Hematopoietic multipotent progenitor cell treated with erythropoietin and hydrocortisone succinate and interleukin-3 and kit ligand, for 6 days (in vitro differentiated cells): ENCODE results near the gene OPCML.

ENCODE experiments used
- DNase-seq: peaks from one replicate; pipeline ENCODE4 v3.0.0-alpha.2; 2015

Gene OPCML

GRCh38 chr11:133531971-133532651, at the start of gene OPCML:
Gene OPCML, minus strand, starts transcription at chr11:133532501.
- DNase-seq, result no peak

- no peak for DNase-seq
These were observed 48.8 kb upstream of the OPCML start for GRCh38 chr11:133581091-133581490.

GRCh38 chr11:133579165-133580031, 47.1 kb upstream of the OPCML start:
- no peak for DNase-seq

DNA sequence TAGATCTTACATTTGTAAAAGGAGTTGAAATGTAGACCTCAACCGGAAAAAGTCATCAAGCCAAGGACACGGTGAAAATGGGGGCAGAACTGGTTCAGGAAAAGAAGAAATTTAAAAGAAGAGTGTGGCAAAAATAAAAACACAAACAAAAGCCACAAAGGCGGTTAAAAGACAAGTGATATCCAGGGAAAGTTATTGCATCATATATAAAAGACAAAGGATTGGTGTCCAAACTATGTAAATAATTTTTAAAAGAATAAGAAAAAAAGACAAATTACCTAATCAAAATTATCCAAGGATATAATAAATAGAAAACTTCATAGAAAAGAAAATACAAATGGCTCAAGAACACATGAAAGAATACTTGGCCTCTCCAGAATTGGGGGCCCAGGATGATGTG, 45.1 kb upstream of the OPCML start:
- no peak for DNase-seq

DNA sequence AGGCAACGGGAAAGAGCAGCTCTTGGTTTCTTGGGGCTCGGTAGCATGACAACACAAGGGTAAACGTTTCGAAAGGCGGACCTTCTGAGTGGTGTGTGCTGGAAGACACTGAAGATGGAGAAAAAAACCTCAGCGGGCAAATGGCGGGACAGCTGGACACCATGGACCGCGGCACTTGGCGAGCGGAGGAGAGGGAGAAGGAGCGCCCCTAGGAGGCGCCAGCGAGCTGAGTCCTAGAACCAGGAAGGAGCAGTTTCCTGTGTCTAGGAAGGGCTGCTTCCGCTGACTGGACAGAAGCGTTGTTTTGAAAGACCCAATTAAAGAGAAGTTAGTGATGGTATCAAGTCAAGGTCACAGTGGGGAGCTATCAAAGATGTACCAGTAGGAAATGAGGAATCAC, 44.0 kb upstream of the OPCML start:
- peak; percentile 6 for DNase-seq

GRCh38 chr11:133573081-133573480, 40.8 kb upstream of the OPCML start:
- no peak for DNase-seq

DNA sequence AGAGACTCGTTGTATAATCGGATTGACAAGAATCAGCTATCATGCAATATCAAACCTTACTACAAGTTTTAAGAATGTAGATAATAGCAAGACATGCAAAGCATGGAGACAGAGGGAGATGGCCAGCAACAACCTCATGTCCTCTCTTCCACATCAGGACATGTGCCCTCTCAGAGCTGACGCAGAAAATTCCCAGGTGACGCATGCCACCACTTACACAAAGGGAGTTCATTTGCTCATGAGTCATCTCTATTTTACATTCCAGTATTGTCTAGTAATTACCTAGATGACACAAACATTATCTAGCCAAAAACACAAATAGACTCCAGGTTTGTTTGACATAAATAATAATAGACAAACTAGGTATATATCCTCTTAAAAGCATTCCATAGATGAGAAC, 38.1 kb upstream of the OPCML start:
- no peak for DNase-seq

DNA sequence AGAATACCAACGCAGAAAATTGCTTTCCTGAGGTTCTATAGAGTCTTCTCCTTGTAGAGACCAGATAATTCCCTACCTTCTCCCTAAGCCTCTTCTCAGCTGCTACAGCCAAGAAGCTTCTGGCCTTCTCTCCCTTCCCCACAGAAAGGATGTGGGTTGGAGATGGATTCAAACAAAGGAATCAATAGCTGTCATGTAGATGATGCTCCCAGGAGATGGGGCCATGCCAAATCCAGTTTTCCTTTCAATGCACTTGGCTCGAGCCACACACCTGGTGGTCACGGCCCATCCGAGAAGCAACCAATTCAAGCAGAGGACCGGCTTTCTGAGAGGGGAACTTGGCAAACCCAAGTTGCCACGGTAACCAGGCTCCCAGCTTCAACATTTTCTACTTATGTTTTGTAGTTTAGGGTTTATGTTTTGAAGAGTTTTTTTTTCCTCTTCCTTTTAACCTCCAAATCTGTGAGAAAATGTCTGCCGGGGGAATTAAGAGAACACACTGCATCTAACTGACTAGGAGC, 31.3 kb upstream of the OPCML start:
- no peak for DNase-seq

DNA sequence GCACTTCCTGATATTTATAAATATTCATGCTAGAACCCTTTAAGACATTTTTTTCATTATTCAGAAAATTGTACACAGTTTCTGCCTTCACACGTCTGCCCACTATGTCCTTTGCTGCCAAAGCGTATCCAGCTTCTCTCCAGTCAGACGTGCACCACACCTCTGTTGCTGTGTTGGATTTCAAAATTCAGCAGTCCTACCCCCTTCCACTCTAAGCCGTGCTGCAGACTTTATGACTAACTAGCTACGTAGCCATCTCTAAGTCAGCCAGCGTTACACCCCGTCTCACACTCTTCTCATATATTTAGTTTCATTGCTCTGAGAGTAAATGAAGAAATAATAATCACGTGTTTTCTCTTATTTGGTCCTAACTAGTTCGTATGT, 28.2 kb upstream of the OPCML start:
- DNase-seq, result no peak

GRCh38 chr11:133559833-133560471, 27.7 kb upstream of the OPCML start:
- DNase-seq, result no peak

GRCh38 chr11:133559382-133559781, 27.1 kb upstream of the OPCML start:
- DNase-seq, result no peak

DNA sequence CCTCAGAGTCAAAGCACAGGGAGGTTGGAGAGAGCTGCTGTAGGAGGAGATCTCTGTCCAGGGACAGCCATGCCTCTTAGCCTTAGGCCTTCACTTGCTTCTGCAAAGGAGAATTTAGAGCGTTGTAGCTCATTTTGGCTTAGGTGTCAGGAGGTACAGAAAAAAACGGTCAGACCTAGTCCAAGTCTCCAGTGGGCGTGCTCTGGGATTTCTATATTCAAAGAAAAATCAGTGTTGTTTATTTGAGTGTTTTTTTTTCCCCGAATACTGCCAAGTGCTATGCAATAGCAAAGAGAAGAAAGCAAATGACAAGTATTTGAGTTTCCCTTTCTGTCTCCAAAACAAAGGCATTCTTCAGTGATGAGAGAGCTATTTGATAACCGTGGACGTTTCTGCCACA, 22.7 kb upstream of the OPCML start:
- no peak for DNase-seq

- no peak for DNase-seq
These were observed 21.8 kb upstream of the OPCML start for GRCh38 chr11:133553885-133554740.

DNA sequence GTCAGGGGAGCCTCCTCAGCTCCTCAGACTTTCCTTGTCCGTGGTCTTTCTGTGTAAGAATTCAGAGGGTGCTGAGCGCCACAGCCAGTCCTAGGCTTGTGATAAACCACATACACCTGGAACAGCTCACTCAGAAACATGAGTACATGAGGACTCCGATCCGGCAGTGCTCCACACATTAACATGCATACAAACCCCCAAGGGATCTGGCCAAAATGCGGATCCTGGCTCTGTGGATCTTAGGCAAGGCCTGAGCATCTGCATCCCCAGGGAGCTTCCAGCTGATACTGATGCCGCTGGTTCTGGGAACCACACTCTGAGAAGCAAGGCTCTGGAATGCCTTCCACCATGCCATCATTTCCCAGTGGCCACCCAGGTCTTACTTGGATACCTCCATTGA, 20.6 kb upstream of the OPCML start:
- no peak for DNase-seq

GRCh38 chr11:133551064-133551463, 18.8 kb upstream of the OPCML start:
- no peak for DNase-seq

- DNase-seq, result no peak
These were observed 17.5 kb upstream of the OPCML start for GRCh38 chr11:133549826-133550225.

DNA sequence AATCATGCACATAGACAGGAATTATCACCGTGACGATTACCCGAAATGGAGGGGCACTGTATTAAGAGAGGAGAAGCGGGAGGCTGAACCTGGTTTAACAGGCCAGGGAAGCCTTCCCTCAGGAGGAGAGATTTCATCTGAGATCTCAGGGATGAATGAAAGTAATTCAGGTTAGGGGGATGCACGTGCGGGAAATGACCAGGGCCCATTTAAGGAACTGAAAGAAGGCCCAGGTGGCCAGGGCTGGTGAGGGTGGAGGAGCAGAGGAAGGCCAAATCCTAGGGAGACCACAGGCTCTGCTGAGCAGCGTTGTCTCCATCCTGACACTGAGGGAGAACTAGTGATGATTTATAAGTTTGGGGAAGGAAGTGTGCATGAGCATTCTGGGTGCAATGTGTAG, 16.3 kb upstream of the OPCML start:
- DNase-seq, result no peak

- DNase-seq, result no peak
These were observed 15.7 kb upstream of the OPCML start for GRCh38 chr11:133547808-133548494.

- no peak for DNase-seq
These were observed 13.0 kb upstream of the OPCML start for GRCh38 chr11:133545199-133545803.

DNA sequence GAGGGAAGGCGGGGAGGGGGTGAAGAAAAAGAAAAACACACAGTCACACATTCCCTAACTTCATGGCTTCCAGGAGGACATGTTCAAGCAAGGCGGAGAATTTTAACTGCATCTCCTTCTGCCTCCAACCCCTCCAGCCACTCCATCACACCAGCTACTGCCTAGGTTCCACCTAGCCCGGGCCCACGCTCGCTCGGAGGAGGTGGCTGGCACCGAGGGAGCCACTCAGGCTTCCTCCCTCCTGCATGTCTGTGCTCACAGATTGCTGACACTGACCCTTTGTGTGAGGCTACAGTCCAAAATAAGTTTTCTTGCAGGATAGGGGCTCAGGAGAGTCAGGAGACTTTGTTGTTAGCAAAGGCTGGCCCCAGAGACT, 9.4 kb upstream of the OPCML start:
- no peak for DNase-seq

DNA sequence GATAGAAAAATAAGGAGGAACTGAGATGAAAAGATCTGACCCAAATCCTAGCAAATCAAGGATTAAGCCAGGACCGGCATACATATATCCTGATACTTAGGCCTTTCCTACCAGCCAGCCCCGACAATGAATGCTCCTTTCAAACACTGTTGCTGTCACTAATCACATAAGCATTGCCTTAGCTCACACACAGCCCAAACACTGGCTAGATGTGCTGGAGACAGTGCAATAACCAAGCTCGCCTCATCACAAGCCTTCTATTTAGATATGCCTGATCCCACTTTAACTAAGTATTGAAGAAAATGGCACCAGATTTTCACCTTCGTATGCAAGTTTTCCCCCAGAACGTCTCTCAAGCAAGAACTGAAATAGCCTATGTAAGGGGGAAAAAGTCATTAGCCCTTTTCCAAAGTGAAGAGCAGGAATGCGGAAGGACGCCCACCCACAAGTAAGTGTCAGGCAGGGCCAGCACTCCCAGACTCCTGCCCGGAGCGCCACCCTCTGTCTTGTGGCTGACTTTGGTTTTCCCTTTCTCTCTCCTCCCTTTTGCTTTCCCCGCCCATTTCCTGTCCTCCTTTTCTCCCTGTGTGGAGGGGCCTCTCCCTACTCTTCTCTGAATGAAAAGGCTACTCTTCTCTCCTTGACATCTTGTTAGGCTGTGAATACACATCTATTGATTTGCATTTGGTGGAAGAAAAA, 8.9 kb upstream of the OPCML start:
- DNase-seq, result no peak
